DMS114 treated with DMSO at 0.1 percent for 48 hours (cell line): ENCODE measurements around the gene CBX4.

Source experiments
- DNase-seq: peaks from one replicate; lab custom pipeline; 2025; ENCODE audit not compliant: unreplicated experiment; lab: John Stamatoyannopoulos, UW

CBX4 gene

DNA sequence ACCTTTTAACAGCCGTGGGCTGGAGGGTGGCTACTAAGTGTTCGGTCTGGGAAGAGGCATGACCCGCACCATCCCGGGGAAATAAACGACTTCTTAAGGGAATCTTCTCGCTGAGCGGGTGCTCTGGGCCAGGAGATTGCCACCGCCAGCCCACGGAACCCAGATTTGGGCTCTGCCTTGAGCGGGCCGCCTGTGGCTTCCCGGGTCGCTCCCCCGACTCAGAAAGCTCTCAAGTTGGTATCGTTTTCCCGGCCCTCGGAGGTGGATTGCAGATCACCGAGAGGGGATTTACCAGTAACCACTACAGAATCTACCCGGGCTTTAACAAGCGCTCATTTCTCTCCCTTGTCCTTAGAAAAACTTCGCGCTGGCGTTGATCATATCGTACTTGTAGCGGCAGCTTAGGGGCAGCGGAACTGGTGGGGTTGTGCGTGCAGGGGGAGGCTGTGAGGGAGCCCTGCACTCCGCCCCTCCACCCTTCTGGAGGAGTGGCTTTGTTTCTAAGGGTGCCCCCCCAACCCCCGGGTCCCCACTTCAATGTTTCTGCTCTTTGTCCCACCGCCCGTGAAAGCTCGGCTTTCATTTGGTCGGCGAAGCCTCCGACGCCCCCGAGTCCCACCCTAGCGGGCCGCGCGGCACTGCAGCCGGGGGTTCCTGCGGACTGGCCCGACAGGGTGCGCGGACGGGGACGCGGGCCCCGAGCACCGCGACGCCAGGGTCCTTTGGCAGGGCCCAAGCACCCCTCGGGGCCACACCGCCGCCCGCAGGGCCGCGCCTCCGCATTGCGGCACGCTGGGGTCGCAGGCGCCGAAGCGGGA lies 3.6 kb upstream of the CBX4 start:
- DNase-seq = no peak

DNA sequence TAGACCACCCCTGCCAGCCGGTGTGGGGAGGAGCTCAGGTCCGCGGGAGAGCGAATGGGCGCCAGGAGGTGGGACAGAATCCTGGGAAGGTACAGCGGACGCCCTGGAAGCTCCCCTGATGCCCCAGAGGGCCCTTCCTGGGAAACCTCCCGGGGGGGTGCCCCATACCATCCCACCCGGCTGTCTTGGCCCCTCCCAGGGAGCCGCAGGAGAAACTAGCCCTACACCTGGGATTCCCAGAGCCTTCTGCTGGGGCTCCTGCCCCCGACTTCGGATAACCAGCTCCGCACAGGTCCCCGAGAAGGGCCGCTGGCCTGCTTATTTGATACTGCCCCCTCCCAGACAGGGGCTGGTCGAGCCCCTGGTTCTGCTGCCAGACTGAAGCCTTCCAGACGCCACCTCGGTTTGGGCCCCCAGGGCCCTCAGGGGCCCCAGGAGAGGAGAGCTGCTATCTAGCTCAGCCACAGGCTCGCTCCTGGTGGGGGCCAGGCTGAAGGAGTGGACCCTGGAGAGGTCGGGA lies 3.0 kb upstream of the CBX4 start:
- DNase-seq = no peak

DNA sequence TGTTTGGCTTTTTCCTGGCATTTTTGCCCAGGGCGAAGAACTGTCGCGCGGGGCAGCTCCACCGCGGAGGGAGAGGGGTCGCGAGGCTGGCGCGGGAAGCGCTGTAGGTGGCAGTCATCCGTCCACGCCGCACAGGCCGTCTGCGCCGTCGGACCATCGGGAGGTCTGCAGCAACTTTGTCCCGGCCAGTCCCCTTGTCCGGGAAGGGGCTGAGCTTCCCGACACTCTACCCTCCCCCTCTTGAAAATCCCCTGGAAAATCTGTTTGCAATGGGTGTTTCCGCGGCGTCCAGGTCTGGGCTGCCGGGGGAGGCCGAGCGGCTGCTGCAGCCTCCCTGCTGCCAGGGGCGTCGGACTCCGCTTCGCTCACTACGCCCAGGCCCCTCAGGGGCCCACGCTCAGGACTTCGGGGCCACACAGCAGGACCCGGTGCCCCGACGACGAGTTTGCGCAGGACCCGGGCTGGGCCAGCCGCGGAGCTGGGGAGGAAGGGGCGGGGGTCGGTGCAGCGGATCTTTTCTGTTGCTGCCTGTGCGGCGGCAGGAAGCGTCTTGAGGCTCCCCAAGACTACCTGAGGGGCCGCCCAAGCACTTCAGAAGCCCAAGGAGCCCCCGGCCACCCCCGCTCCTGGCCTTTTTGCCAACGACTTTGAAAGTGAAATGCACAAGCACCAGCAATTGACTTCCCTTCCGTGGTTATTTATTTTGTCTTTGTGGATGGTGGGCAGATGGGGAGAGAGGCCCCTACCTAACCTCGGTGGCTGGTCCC lies 2.3 kb upstream of the CBX4 start:
- DNase-seq = no peak

GRCh38 chr17:79840989-79841286 lies 1.7 kb upstream of the CBX4 start:
- DNase-seq = no peak

DNA sequence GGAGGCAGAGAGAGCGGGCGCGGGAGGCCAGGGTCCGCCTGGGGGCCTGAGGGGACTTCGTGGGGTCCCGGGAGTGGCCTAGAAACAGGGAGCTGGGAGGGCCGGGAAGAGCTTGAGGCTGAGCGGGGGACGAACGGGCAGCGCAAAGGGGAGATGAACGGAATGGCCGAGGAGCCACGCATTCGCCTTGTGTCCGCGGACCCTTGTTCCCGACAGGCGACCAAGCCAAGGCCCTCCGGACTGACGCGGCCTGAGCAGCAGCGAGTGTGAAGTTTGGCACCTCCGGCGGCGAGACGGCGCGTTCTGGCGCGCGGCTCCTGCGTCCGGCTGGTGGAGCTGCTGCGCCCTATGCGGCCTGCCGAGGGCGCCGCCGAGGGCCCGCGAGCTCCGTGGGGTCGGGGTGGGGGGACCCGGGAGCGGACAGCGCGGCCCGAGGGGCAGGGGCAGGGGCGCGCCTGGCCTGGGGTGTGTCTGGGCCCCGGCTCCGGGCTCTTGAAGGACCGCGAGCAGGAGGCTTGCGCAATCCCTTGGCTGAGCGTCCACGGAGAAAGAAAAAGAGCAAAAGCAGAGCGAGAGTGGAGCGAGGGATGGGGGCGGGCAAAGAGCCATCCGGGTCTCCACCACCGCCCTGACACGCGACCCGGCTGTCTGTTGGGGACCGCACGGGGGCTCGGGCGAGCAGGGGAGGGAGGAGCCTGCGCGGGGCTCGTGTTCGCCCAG lies 1.2 kb upstream of the CBX4 start:
- DNase-seq = no peak

- peak; percentile 17 for DNase-seq
These were observed 542 bp downstream of the CBX4 start for GRCh38 chr17:79838522-79839274.

GRCh38 chr17:79837888-79838521 lies 1.2 kb downstream of the CBX4 start:
- DNase-seq = no peak

GRCh38 chr17:79836972-79837887 lies 2.0 kb downstream of the CBX4 start:
- DNase-seq = peak; percentile 22

DNA sequence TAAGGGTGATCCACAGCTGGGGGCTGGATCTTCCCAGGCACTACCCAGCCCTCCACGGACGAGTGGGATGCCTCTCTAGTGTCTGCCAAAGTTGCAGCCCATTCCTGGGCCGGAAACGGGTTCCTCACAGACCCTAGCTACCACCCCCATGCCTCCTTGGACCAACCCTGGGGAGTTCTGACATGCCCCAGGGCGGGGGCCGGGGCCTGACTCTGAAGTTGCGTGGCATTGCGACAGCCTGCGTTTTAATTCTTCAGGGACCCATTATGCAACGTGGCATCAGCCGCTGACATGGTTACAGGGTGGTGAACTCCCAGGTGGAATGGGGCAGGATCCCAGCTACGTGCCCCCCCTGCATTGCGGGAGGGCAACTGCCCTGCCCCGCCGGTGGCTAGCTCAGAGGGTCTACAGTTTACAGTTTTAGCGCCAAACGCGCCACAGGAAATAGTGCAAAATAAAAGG lies 2.7 kb downstream of the CBX4 start:
- no peak for DNase-seq

DNA sequence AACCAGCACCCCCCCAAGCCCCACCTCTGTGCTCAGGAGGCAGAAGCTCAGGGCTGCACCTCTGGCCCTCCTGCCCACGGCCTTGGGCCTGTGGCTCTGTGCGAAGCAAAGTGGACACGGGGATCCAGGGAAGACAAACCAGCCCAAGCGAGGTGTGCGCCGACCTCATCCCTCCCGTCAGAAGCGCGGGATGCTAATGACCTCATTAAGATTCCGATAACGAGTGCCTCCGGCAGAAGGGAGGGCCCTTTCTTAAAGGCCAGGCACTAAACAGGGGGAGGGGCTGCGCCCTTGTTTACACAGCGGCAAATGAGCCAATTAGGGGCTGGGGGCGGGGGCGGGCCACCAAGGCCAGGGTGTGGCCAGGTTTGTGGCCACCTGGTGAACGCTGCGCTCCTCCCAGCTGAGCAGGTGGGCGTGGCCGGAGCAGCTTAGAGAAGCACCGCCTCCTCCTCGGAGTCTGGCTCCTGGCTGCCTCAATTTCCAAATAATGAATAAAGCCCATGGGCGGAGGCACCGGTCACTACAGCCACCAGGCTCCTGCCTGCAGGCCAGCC lies 3.2 kb downstream of the CBX4 start:
- no peak for DNase-seq

DNA sequence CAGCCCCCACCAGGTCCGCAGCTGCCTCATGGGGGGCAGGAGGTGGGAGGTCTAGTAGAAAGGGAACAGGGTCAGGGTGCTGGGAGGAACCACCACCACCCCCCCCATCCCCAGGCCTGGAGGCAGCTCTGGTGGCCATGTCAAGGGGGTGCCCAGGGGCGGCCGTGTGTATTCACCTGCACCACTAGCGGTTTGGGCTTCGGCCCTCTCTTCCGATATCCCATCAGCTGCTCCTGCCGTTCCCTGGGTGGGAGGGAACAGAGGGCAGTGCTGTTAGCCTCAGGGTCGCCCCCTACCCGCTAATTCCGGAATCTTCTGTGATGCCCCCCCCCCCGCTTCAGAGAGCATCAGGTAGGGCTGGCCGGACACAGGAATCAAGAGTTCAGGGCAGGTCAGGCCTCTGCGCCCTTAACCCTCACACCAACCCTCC lies 3.8 kb downstream of the CBX4 start:
- no peak for DNase-seq

- DNase-seq = no peak
These were observed 4.4 kb downstream of the CBX4 start for GRCh38 chr17:79834565-79835469.

GRCh38 chr17:79833744-79834564 lies 5.3 kb downstream of the CBX4 start:
- no peak for DNase-seq

GRCh38 chr17:79833110-79833450 lies 6.2 kb downstream of the CBX4 start:
- no peak for DNase-seq

DNA sequence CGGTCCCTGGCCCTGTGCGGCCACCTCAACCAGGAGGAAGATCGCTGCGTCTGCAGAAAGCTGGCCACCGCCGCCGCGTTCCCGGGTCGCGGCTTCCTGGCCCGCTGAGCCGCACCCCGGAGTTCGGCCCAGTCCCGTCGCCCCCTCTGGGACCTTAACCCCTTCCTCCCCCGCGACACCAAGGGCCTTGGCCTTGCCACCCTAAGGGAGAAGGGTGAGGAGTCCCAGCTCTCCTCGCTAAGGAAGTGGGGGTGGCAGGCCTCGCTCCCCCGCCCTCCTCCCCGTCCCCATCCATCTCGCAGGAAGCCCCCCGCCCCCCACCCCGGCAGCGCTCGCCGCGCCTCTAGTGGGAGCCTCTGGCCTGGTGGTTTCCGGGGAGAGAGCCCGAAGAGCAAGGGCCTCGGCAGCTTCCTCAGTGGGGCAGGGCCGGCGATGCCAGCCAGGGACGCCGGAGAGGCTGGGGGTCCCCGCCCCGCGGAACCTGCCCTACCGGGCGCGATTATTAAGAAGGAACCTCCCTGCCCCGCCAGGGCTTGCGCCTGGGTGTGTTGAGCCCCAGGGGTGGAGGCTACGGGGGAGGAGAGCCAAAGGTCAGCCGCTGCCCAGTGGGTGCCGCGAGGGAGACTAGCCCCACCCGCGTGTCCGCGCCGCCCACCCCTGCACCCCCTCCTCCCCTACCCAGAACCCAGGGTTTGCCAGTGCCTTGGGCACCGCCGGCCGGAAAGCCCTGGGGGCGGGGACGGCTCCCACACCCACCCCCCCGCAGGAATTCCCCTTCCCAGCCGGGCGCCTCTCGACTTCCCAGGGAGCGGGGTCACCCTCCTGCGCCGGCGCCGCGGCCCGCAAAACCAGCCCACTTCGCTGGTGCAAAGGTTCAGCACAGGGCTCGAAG lies 6.8 kb downstream of the CBX4 start:
- DNase-seq = no peak
